HEK293T (cell line): Measurements from ENCODE around the gene MGMT.

Experiments
- CTCF ChIA-PET: fragments of 350-600 bp; formaldehyde crosslinking; extraction: SDS; loops from one replicate; lab custom pipeline; 2021; ENCODE audit warnings: antibody characterized with exemption, inconsistent platforms; lab: Yijun Ruan, JAX
- POLR2A ChIA-PET: fragments of 350-600 bp; formaldehyde crosslinking; extraction: SDS; loops from one replicate; lab custom pipeline; 2020; ENCODE audit warnings: antibody characterized with exemption, inconsistent platforms; lab: Yijun Ruan, JAX
- DNase-seq: peaks from one replicate; pipeline ENCODE4 v3.0.0; 2012; ENCODE audit warnings: mixed read lengths; ENCODE audit errors: extremely low spot score
- ARNT ChIP-seq: fragments of 450-650 bp; IDR thresholded peaks from 2 replicates; pipeline ENCODE4 v1.6.1; 2017; ENCODE audit warnings: mild to moderate bottlenecking
- BHLHE40 ChIP-seq: fragments of 450-650 bp; IDR thresholded peaks from 2 replicates; pipeline ENCODE4 v1.6.1; 2016; ENCODE audit warnings: mild to moderate bottlenecking, moderate library complexity, borderline replicate concordance
- CTBP1 ChIP-seq: fragments of 450-650 bp; IDR thresholded peaks from 2 replicates; pipeline ENCODE4 v1.6.1; 2016; ENCODE audit warnings: borderline replicate concordance
- ELF4 ChIP-seq: fragments of 450-650 bp; IDR thresholded peaks from 2 replicates; pipeline ENCODE4 v1.6.1; 2017; ENCODE audit warnings: antibody characterized with exemption
- FOXA1 ChIP-seq: fragments of 450-650 bp; IDR thresholded peaks from 2 replicates; pipeline ENCODE4 v1.6.1; 2016; ENCODE audit warnings: mild to moderate bottlenecking
- FOXK2 ChIP-seq: fragments of 450-650 bp; IDR thresholded peaks from 2 replicates; pipeline ENCODE4 v1.6.1; 2016; ENCODE audit warnings: mild to moderate bottlenecking
- FOXM1 ChIP-seq: fragments of 450-650 bp; IDR thresholded peaks from 2 replicates; pipeline ENCODE4 v1.6.1; 2017; ENCODE audit warnings: mild to moderate bottlenecking, borderline replicate concordance
- HDGF ChIP-seq: fragments of 450-650 bp; IDR thresholded peaks from 2 replicates; pipeline ENCODE4 v1.6.1; 2017; ENCODE audit warnings: antibody characterized with exemption, borderline replicate concordance
- L3MBTL2 ChIP-seq: fragments of 450-650 bp; conservative IDR thresholded peaks from 2 replicates; pipeline ENCODE4 v1.6.1; 2016; ENCODE audit warnings: mild to moderate bottlenecking
- LEF1 ChIP-seq: fragments of 450-650 bp; IDR thresholded peaks from 2 replicates; pipeline ENCODE4 v1.6.1; 2017; ENCODE audit warnings: mild to moderate bottlenecking, borderline replicate concordance
- NFRKB ChIP-seq: fragments of 450-650 bp; IDR thresholded peaks from 2 replicates; pipeline ENCODE4 v1.6.1; 2016; ENCODE audit warnings: mild to moderate bottlenecking, moderate library complexity
- PKNOX1 ChIP-seq: fragments of 450-650 bp; IDR thresholded peaks from 2 replicates; pipeline ENCODE4 v1.6.1; 2016
- SP1 ChIP-seq: fragments of 450-650 bp; IDR thresholded peaks from 2 replicates; pipeline ENCODE4 v1.6.1; 2017
- SUZ12 ChIP-seq: fragments of 450-650 bp; IDR thresholded peaks from 2 replicates; pipeline ENCODE4 v1.6.1; 2016; ENCODE audit warnings: mild to moderate bottlenecking
- TARDBP ChIP-seq: fragments of 450-650 bp; IDR thresholded peaks from 2 replicates; pipeline ENCODE4 v1.6.1; 2016
- ZNF384 ChIP-seq: fragments of 450-650 bp; IDR thresholded peaks from 2 replicates; pipeline ENCODE4 v1.6.1; 2016

MGMT gene

DNA sequence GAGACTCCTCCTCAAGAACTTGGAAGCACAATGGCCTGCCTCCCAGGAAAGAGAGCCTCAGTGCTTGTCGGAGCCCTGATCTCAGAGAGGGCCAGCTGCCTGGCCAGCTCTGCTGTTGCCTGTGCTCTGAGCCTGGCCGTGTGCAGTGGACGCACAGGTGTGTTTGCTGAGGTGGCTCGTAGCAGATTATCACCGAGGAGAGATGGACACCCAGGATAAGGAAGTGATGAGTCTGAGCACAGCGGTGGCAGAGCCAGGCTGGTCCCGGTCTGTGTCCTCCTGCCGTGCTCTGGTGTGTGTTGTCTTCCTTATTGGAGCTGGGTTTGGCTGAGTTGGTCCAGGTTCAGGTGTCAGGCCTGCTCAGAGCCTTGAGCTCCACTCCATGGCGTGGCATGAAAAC lies 288.6 kb downstream of the MGMT start:
- no peak for TF ChIP-seq CTBP1
- TF ChIP-seq PKNOX1 = no peak
- TF ChIP-seq FOXK2 = no peak
- TF ChIP-seq TARDBP = no peak
- no peak for TF ChIP-seq SP1
- no peak for TF ChIP-seq FOXA1
- TF ChIP-seq ARNT = no peak
- TF ChIP-seq BHLHE40 = no peak
- TF ChIP-seq LEF1 = no peak
- no peak for TF ChIP-seq SUZ12
- no peak for TF ChIP-seq HDGF
- TF ChIP-seq FOXM1 = no peak
- no peak for TF ChIP-seq L3MBTL2
- no peak for TF ChIP-seq NFRKB
- TF ChIP-seq ZNF384 = no peak
- no peak for TF ChIP-seq ELF4
- POLR2A ChIA-PET = no interaction called here
- DNase-seq = no peak
- CTCF ChIA-PET = no interaction called here

DNA sequence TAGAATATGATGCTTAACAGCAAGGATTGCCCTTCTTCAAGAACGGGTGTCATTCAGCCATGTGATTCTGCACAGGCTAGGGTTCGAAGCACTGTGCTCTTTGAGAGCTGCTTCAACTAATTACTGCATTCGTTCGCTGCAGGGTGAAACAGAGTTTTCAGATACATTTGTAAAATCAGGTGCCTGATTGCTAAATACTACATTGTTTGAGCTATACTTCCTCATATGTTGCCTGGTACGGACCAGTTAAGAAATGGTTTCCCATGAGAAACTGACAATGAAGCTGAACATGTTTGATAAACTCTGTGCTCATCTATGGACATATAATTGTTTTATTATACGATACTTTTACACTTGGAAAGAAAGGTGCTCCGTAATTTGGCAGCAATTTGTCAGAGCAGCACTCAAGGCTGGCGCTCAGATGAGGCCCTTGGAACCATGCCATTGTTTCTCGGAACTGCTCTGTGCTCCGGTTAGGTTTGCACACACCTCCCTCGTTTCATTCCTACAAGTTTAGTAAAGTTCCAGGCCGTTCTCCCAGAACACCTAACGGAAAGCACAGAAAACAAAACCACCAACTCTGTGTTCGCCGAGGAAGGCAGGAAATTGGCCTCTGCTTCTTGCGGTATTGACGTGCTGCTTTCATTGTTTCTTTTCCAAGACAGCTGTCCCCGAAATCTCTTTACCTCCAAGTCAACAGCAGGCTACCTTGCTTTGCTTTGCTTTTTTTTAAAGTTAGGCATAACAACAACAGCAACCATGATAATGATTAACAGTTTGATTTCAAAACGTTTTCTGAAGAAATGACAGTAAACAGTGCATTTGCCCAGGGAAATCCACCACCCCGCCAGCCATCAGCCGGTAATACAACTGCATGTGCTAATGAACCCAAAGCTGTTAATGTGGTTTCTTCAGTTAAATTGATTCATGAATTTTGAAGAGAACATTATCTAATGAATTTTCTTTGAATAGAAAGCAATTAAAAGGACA lies 290.2 kb downstream of the MGMT start:
- ChIA-PET POLR2A (no interaction called here), CTCF (no interaction called here)
- no peak for DNase-seq
- TF ChIP-seq LEF1 (no peak), ARNT (no peak)

DNA sequence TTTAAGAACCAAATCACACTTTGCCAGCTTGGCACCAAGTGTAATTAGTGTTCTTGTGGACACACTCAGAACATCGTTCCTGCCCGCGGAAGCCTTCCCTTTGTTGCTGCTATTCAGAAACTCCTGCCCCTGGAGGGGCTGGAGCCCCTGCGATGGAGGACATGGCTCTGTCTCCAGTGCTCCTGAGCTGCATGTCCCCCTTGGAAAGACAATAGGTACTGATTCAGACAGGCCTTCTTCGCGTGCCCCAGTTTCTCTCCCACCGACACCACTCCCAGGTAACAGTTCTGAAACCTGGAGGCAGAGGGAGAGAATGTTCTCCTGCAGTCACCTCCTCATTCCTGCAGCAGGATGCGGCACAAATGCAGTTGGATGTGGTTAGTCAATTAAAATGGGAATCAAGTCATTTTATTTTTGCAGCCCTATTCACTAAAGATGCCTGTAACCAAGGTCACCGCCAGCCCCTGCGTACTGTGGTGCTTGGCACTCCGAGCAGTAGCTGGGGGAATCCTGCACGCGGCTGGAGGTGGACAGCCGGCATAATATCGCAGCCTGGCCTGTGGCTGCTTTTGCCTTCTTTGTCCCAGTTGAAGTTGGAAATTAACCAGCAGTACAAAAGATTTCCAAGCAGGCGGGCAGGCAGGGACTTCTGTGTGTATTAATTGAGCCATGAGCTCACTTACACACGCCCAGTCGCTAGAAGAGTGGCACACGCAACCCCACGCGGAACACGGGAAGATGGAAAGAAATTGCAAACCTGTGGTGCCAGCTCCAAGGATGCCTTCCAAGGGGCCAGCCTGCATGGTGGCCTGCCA lies 291.4 kb downstream of the MGMT start:
- ChIA-PET POLR2A (no interaction called here), CTCF (no interaction called here)
- TF ChIP-seq FOXK2 = no peak
- TF ChIP-seq TARDBP = no peak
- no peak for TF ChIP-seq LEF1
- no peak for TF ChIP-seq ZNF384
- no peak for TF ChIP-seq ARNT
- TF ChIP-seq L3MBTL2 = no peak
- no peak for TF ChIP-seq SP1
- no peak for TF ChIP-seq HDGF
- TF ChIP-seq CTBP1 = no peak
- no peak for TF ChIP-seq SUZ12
- no peak for TF ChIP-seq NFRKB
- no peak for TF ChIP-seq PKNOX1
- no peak for DNase-seq

DNA sequence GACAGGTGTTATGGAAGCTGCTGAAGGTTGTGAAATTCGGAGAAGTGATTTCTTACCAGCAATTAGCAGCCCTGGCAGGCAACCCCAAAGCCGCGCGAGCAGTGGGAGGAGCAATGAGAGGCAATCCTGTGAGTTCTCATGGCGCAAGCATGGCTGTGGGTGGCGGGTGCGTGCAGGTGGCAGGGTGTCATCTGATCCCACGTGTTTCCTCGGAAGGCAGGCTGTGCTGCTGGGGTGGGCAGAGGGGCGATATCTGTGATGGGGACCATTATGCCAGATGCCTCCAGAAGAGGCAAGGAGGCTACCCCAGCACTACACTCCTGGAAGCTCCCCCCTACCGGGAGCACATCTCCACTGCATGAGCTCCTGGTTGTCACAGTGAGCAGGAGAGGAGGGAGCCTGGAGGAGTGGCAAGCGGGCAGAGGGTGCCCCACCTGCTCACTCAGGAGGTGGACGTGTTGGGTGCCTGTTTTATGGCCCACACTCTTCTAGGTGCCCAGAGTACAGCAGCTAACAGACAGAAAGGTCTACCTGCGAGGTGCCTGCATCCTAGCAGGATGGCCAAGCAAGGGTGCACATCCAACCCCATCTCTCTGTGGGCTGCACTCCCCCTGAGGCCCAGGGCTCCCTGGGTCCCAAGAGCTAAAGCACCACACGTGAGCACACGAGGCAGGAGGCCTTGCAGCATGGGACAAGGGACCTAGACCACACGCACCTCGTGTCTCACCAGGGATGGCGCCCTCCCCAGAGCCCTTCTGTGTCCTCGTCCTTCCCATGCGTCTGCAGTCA lies 292.4 kb downstream of the MGMT start:
- no peak for TF ChIP-seq TARDBP
- TF ChIP-seq ARNT = no peak
- TF ChIP-seq FOXK2 = no peak
- no peak for TF ChIP-seq HDGF
- TF ChIP-seq PKNOX1 = no peak
- TF ChIP-seq L3MBTL2 = no peak
- no peak for TF ChIP-seq LEF1
- no peak for TF ChIP-seq SP1
- TF ChIP-seq FOXM1 = no peak
- no peak for TF ChIP-seq FOXA1
- no peak for TF ChIP-seq SUZ12
- no peak for TF ChIP-seq CTBP1
- CTCF ChIA-PET = no interaction called here
- DNase-seq = no peak
- POLR2A ChIA-PET = no interaction called here

GRCh38 chr10:129760003-129760315 lies 292.9 kb downstream of the MGMT start:
- TF ChIP-seq ZNF384 (no peak), FOXM1 (no peak), SUZ12 (no peak), ARNT (no peak)
- CTCF ChIA-PET = no interaction called here
- no peak for DNase-seq
- POLR2A ChIA-PET = no interaction called here

GRCh38 chr10:129760416-129760815 lies 293.4 kb downstream of the MGMT start:
- no peak for DNase-seq
- CTCF ChIA-PET = no interaction called here

More at GRCh38 chr10:129760416-129760815, 293.4 kb downstream of the MGMT start:
- POLR2A ChIA-PET = no interaction called here
- TF ChIP-seq BHLHE40 (no peak), SP1 (no peak), HDGF (no peak), LEF1 (no peak), L3MBTL2 (no peak), FOXM1 (no peak), FOXK2 (no peak), CTBP1 (no peak), TARDBP (no peak), SUZ12 (no peak), ZNF384 (no peak), FOXA1 (no peak), NFRKB (no peak), PKNOX1 (no peak), ARNT (no peak), ELF4 (no peak)
